Activated CD8-positive, alpha-beta memory T cell treated with anti-CD3 and anti-CD28 coated beads, Interleukin-2, amount 50 U/mL, for 4 hours (primary cell): ENCODE results near the gene TOP2B.

Experiments used
- DNase-seq: peaks from one replicate; pipeline ENCODE4 v3.0.0-alpha.2; 2020

The TOP2B gene

DNA sequence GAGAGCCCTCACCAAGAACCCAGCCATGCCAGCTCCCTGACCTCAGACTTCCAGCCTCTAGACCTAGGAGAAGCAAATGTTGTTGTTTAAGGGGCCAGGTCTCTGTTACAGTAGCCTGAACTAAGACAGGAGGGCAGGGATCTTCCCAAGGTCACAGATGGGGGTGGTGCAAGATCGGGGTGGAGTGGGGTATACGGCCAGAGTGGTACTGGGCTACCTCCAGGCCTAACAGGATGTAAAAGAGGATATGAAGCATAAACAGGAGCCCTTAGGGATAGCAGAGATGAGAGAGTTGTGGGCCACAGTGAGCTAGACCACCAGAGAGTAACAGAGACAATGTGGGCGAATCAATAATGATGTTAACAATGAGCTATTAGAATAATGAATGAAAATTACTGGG lies 82.9 kb downstream of the TOP2B start:
- no peak for DNase-seq

DNA sequence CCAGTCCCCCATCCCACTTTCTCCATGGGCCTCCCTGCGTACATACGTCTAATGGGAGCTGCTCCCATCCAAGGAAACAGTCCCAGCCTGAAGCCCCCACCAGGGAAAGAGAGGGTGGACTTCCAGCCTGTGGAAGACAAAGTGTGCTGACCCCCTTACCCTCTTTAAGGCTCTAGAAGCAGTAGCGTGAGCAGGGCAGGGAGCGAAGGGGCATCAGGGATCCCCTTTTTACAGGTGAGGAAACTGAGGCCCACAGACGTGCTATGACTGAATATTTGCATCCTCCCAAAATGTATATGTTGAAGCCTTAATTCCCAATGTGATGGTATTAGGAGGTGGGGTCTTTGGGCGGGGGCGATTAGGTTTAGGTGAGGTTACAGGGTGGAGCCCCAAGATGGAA lies 83.4 kb downstream of the TOP2B start:
- no peak for DNase-seq

DNA sequence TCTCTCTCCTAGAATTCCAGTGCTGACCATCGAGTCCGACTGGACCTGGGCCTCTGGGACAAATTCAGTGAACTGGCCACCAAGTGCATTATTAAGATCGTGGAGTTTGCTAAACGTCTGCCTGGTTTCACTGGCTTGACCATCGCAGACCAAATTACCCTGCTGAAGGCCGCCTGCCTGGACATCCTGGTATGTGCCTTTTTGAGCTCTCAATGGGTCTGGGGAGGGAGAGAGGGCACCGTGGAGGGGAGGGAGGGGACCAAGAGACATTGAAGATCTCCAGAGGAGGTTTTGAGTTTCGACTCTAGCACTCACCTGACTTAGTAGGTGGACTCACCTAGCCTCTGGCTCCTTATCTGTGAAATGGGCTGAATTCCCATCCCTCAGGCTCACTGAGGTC lies 84.2 kb downstream of the TOP2B start:
- no peak for DNase-seq

DNA sequence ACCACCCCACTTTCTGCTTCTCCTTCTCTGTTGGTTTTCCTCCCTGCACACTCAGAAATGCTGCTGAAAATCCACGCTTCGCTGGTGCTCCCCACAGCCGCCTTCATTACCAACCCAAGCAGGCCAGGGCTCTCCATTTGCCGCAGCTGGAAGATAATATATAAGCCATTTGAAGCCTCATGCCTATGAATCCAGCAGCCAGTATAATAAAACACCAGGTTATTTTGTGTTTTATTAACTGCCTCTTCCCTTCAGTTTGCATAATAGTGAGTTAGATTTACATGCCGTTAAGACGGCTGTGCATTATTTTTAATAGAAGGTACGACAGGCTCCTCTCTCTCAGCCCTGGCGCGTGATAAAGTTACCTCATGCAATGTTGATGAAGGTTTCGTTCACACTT lies 86.6 kb downstream of the TOP2B start:
- DNase-seq, result no peak

DNA sequence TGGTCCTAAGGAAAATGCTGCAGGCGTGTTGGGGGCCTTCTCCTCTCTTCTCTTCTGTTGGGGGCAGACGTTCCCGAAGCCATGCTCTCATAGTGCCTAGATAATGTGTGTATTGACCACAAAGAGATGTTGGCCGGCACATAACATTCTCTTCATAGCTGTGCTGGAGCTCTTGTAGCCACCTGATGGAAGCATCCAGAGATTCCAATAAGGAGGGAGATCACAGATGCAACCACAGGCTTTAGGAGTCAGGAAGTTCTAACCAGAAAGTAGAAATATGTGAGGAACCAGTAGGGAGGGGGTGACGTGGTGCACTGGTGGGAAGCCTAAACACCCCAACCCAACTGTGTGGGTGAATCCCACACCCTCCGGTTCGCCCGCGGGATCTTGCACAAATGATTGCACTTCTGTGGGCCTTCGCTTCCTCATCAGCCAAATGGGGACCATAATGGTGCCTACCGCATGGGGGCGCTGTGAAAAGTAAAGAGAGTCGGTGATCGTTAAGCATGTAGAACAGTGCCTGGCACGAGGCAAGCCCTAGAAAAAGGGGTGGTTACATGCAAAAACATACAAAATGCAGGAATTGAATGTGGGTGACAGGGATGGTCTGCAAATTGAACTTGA lies 87.8 kb downstream of the TOP2B start:
- no peak for DNase-seq

DNA sequence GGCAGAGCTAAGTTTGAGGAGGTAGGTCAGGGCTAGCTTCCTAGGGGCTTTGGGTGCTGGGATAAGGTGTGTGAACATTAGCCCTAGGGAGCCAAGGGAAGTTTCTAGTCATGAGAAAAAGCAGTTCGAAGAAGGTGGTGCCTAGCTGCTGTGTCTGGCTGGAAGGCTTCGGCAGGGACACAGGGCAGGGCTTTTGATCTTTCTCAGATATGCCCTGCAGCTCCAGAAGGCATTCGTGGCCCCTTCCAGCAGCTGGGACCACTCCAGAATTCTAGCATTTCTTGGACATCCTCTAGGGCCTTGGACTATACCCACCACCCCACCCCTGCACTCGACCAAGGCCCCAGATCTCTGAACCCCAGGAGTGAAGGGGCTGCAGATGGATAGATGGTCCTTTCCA lies 88.6 kb downstream of the TOP2B start:
- DNase-seq, result no peak

DNA sequence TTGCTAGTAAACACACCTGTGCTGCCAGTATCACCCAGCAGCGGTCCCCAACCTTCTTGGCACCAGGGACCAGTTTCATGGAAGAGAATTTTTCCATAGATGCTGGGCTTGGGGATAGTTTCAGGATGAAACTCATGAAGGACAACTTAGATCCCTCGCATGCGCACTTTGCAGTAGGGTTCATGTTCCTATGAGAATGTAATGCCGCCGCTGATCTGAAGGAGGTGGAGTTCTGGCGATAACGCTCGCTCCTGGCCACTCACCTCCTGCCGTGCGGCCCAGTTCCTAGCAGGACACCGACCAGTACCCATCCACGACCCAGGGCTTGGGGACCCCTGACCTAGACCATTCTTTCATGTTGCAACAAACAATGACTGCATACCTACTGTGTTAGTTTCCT lies 89.7 kb downstream of the TOP2B start:
- DNase-seq, result no peak

DNA sequence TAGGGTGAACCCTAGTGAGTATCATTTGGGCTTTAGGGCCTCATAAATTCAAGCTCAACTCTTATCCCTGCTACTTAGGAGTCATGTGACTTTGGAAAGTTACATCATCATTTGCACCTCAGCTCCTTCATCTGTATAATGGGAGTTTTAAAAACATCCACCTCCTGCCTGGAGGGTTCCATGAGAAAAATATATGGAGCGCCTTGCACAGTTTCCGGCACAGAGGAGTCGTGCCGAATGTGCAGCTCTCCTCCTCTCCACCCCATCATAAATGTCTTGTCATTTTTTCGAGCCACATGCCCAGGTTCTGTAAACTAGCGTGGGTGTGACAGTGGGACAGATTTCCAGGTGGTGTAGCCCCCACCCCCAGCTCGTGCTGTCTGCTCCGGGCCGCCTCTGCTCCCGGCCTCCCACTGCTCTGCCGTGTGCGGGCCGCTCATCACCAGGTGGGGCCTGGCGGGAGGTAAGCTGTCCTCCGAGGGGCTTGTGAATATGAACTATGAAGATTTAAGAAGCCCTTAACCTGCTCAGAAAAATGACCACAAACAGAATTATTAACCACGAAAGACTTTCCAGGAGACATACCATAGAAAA lies 90.4 kb downstream of the TOP2B start:
- DNase-seq, result no peak

DNA sequence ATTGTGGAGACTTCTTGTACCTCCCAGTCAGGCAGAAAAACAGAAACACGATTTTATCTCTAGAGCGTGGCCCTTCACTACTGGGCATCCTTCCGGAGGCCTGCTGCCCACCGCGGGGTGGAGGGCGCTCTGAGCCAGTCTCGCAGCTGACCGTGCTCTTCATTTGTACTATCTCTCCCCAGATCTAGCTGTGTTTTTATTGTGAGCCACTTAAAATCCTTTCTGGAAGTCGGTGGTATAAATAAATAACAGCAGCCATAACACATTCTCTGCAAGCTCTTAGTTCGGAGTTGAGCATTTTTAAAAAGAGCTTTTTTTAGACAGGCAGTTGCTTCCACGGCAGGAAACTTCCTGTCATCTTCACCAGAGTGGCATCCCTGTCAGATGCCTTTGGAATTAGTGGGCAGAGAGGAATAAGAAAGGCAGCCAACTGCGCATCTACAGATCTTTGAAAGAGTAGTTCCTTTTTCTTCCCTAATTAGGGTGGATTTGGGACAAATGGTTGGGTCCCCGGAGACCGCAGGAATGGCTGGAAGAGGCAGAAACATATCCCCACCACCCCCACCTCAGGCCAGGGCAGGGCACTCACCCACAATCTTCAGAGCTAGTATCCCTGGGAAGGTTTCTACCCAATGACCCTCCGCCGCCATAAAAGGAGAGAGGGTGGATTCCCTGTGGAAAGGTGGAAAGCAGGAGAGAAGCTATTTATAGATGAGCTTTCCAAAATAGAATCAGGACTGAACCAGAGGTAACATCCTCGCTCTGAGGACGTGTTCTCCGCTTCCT lies 91.1 kb downstream of the TOP2B start:
- no peak for DNase-seq

DNA sequence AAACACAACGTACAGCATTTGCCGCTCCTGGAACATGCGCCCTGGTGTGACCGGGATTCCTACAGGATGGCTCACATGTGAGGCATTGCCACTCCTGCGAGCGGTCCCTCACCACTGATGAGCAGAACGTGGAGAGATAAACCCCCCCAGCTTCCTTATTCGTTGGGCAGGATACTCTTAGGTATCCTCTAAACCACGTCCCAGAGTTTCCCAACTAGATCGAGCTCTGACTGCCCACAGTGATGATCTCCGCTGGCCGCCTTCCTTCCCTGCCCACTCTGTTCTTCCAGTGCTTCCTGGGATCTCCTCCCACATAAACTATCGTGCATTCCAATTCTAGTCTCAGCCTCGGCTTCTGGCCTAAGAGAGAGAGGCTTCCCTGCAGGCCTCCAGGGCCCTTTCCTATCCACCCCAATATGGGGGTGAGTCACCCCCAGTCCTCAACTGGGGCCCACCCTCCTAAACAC lies 91.8 kb downstream of the TOP2B start:
- no peak for DNase-seq

DNA sequence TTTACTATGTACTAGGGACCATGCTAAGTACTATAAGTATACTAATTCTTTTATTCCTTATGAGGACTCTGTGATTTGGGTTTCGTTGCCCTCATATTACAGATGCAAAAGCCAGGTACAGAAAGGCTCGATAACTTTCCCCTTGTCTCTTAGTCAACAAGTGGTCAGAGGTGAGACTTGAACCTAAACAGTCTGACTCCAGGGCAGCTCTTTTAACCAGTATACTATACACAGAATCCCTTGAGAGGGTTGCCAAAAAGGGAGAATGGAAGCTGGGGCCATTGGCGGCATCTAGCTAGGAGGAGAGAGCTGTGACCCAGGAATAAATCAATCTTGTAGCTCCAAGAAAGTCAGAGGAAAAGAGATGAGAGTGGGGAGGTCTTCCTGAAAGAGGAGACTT lies 92.4 kb downstream of the TOP2B start:
- no peak for DNase-seq

DNA sequence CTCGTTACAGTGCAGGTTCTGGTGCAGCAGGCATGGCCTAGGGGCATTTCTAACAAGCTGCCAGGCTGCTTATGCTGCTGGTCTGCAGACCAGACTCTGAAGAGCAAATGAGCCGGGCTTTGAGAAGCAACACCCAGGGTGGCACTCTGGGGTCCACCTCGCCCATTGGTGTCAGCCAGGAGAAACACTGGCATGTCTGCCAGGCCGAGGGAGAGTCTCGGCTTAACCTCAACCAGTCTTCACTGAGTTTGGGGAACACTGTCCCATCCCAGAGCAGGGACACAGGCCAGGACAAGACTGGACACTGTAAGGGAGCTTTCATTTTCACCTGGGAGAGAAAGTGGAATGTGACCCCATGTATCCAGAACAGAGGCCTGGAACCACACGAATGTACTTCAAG lies 93.4 kb downstream of the TOP2B start:
- no peak for DNase-seq

DNA sequence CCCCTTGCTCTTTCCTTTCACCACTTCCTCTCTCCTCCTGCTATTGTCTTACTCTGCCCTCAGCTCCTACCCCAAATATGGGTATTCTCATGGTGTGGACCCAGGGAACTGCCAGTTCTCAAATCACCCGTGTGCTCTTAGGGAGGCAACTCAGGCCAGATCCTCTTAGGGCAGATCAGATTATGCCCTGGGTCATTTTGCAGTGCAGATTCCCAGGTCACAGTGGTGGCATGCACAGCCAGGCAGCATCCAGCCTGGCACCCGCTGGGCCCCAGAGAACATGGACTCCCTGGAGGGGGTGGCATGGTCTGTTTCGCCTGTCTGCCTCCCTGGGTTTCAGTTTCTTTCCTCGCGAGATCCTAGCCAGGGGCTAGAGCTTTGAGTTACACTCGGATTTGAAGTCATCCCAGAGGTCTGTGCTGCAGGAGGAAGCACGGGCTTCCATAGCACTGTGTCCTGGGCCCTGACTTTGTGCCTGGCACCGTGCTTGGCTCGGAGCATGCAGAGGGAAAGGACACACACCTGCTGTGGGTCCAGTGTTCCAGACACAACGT lies 96.1 kb downstream of the TOP2B start:
- DNase-seq, result no peak

DNA sequence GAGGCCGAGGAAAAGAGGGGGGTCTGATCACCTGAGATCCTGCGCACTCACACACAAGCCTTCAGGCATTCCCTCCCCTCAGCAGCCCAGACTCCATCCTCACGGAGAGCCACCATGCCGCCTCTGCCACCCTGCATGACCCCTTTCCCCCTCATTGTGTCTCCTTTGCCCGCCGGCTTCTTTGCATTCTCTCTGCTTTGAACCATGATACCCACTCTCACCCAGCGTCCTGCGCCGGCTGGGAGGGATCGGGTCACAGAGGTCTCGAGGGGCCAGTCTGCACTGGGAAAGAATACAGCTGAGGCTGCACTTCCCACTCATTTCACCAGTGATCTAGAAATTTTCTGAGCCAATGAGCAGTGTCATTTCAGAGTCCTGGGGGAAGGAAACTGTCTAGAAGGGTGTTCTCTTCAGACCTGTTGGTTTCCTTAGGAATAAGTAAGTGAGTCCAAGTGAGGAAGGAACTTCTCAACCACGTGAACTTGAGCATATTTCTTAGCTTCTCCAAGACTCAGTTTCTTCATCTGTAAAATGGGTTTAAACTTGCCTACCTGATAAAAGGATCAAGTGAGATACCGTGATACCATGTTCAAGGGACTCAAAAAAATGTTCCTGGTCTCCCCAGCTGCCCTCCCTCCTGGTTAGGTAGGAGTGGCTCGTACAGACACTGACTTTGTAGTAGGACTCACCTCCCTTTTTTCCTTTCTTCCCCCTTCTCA lies 96.7 kb downstream of the TOP2B start:
- no peak for DNase-seq

DNA sequence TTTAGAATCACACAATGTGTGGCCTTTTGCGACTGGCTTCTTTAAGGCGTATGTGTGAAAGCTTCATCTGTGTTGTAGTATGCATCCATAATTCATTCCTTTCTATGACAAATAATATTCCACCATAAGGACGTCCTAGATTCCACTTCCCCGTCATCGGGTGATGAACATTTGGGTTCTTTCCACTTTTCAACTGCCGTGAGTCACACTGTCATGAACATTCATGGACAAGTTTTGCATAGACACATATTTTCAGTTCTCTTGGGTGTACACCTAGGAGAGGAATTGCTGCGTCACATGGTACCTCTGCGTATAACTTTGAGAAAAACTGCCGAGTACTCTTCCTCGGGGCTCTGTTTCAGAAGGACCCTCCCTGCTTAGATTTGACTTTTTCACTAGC lies 97.3 kb downstream of the TOP2B start:
- no peak for DNase-seq

DNA sequence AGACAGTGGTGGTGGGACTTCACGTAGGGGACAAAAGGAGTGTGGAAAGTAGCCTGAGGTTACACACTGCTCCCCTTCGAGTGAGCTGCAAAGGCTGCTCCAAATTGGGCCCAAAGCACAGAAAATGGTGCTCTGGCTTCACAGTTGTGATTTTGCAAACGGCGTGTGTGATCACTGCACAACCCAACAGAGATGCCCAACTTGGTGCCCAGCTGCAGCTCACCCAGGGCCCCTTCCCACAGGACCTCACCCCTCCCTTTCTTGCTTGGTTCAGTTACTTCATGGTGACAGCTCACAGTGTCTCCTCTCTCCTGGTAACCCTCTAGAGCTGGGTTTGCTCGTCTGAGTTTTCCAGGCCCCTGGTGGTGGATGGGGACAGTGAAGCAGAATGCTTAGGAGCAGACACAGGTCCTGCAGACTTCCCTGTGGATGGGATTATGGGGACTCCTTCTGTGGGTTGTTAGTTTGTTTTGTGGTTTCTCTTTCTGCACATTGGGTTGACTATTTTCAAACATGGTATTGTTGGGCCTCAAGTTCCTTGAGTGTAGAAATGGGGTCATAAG lies 98.3 kb downstream of the TOP2B start:
- no peak for DNase-seq

DNA sequence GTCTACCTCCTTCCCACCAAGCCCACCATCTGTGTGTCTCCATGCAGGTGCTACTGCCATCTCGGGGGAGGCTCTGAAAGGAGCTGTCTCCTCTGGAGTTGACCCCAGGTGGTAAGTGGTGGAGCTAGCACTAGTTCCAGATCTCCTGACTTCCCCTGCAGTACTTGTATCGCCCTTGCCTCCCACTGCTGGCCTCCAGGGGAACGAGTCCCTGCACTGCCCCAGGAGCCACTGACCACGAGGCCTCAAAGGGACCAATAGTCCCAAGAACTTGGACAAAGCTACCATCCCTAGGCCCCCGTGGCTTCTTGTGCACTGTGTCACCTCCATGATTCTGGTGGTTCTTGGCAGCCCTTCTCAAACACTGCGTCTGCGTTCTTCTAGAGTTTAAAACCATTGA lies 98.9 kb downstream of the TOP2B start:
- no peak for DNase-seq

DNA sequence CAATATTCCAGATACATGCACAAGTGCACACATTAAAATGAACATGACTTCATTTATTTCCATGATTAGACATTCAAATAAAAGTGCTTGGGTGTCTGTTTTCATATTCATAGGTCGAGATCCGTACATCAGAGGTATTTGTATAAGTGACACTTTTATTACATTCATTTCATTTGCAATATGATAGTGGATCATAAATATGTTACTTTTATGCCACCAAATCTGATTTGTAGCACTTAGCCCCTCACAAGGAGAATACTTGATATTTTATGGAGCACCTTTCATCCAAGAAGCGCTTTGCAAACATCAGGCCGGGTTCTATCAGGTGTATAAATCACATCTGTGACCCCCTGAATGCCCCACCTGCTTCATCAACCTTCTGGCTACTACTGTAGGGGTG lies 100.6 kb downstream of the TOP2B start:
- no peak for DNase-seq

DNA sequence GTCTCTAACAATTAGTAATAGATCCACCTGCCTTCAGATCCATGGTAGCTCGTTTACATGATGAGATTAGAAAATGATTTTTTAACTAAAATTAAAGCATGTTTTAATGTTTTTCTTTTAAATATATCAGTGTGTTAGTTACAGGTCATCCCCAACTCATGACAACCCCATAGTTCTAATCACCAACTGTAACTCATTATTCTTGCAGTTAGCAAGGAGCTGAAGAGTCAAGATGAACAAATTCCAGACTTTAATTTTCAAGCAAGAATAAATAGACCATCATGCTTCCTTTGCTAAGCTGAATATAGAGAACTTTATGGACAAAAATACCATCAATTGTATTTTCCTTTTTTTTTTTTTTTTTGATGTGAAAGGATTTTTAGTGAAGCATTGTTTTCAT lies 101.1 kb downstream of the TOP2B start:
- no peak for DNase-seq

DNA sequence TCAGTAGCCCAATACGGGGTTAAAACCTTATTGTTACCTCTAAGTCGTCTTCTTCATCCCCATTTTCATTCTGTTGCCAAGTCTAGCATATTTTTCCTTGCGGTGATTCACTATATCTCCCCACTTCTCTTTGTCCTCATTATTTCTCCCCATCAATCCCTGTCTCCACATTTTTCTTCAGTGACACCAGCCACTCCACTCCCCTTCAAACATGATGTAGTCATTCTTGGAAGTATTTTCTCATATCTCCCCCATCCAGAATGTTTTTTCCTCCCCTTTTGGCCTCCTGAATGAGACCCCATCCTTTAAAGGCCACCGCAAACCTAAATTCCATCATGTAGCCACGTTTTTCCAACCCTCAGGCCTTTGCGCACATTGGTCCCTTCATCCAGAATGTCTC lies 105.9 kb downstream of the TOP2B start:
- no peak for DNase-seq

DNA sequence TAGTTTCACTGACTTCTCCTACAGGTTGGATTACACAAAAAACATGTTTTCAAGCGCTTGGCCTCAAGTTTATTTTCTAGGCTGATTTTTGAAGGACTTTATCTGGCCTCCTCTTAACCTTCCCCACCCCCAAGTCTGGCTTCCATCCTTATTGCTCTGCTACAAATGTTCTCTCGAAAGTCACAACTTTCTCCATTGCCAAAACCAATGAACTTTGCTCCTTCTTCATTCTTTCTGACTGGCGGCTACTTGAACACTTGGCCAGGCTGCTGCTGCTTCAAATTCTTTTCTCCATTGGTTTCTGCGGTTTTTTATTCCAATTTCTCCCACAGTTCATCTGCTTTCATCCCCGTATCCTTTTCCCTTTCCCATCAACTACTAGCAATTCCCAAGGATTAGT lies 106.6 kb downstream of the TOP2B start:
- DNase-seq, result no peak

DNA sequence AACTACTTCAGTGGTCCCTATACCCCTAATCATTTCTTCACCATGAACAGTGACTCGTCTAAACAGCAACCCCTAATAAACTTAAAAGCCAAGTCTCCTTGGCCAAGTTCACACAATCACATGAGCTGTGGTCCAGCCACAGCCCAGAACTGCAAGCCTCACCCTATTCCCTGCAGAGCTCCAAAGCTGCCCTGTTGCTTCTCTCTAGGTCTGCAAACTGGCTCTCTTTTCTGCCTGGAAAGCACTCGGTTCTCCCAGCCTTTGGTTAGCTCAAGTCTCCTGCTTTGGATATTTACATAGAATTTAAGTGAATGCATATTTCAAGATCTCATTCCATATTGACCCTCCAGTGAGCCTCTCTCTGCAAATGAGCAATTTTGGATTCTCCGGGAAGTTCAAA lies 107.0 kb downstream of the TOP2B start:
- no peak for DNase-seq

DNA sequence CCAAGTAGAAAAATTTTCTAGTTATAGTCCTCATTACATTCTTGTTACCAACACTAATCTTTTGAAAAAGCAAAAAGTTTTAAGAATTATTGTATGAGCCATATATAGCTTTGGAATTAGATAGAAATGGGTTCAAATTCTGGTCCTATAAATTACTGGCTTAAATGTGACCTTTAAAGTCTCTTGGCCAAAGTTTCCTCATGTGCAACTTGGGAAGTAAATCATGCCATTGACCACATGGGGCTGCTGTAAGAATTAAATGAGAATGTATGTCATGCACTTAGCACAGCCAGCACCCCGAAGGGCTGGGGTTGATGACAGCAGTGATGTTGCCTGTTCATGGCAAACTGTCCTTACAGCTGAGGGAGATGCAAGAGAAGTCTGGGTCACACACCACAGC lies 108.3 kb downstream of the TOP2B start:
- no peak for DNase-seq
